GM18870 (cell line): ENCODE measurements around the gene CDX1.

Experiments
- ATAC-seq: cut with Tn5 transposase; IDR thresholded peaks from one replicate; pipeline ENCODE4 v1.9.1; 2021; ENCODE audit warnings: moderate library complexity; ENCODE audit not compliant: unreplicated experiment

Gene CDX1

GRCh38 chr5:150161242-150162141 is 5.1 kb upstream of the CDX1 start:
- ATAC-seq = no peak

GRCh38 chr5:150162142-150162513 is 4.5 kb upstream of the CDX1 start:
- no peak for ATAC-seq

- ATAC-seq = no peak
These were observed 3.5 kb upstream of the CDX1 start for GRCh38 chr5:150163035-150163434.

- ATAC-seq = no peak
These were observed 3.0 kb upstream of the CDX1 start for GRCh38 chr5:150163547-150164059.

- no peak for ATAC-seq
These were observed 2.2 kb upstream of the CDX1 start for GRCh38 chr5:150164211-150164980.

- no peak for ATAC-seq
These were observed 435 bp upstream of the CDX1 start for GRCh38 chr5:150166037-150166649.

- ATAC-seq = no peak
These were observed 903 bp downstream of the CDX1 start for GRCh38 chr5:150167512-150167850.

GRCh38 chr5:150167908-150168307 is 1.3 kb downstream of the CDX1 start:
- ATAC-seq = no peak

- ATAC-seq = no peak
These were observed 2.3 kb downstream of the CDX1 start for GRCh38 chr5:150168864-150169263.

GRCh38 chr5:150172145-150172544 is 5.6 kb downstream of the CDX1 start:
- no peak for ATAC-seq

- ATAC-seq = no peak
These were observed 6.0 kb downstream of the CDX1 start for GRCh38 chr5:150172556-150172955.

- ATAC-seq = no peak
These were observed 6.6 kb downstream of the CDX1 start for GRCh38 chr5:150173161-150173560.

GRCh38 chr5:150174285-150174684 is 7.7 kb downstream of the CDX1 start:
- no peak for ATAC-seq

GRCh38 chr5:150175076-150175475 is 8.5 kb downstream of the CDX1 start:
- ATAC-seq = no peak

- ATAC-seq = no peak
These were observed 9.0 kb downstream of the CDX1 start for GRCh38 chr5:150175536-150175935.

- no peak for ATAC-seq
These were observed 10.3 kb downstream of the CDX1 start for GRCh38 chr5:150176745-150177477.

- no peak for ATAC-seq
These were observed 11.1 kb downstream of the CDX1 start for GRCh38 chr5:150177721-150178120.

GRCh38 chr5:150178262-150178661 is 11.7 kb downstream of the CDX1 start:
- ATAC-seq = no peak

GRCh38 chr5:150179019-150179620 is 12.5 kb downstream of the CDX1 start:
- no peak for ATAC-seq

- ATAC-seq = no peak
These were observed 13.9 kb downstream of the CDX1 start for GRCh38 chr5:150180241-150181026.
